Fibroblast of mammary gland (primary cell): Measurements from ENCODE around the gene FILIP1L.

Experiments used
- DNase-seq: peaks from one replicate; pipeline ENCODE4 v3.0.0-alpha.2; 2010; ENCODE audit warnings: low read depth
- H3K4me3 ChIP-seq: 2 replicates; pipeline ENCODE4 v1.5.1; 2011; ENCODE audit warnings: low read depth, mild to moderate bottlenecking, low read length, moderate library complexity; ENCODE audit not compliant: control insufficient read depth
- CTCF ChIP-seq: conservative IDR thresholded peaks from 2 replicates; pipeline ENCODE4 v1.5.1; 2011; ENCODE audit warnings: low read depth, low read length, inconsistent platforms; ENCODE audit not compliant: control insufficient read depth, insufficient read depth

FILIP1L gene

GRCh38 chr3:100008081-100008698 lies 106.1 kb downstream of the FILIP1L start:
- no peak for DNase-seq
- TF ChIP-seq CTCF: no peak
- no peak overlapping the region for H3K4me3 ChIP-seq

GRCh38 chr3:100007313-100007712 lies 107.0 kb downstream of the FILIP1L start:
- DNase-seq: no peak
- no peak for TF ChIP-seq CTCF
- H3K4me3 ChIP-seq: no peak overlapping the region

GRCh38 chr3:100006570-100007271 lies 107.6 kb downstream of the FILIP1L start:
- TF ChIP-seq CTCF: peak; percentile 21
- peak; percentile 53 for DNase-seq
- H3K4me3 ChIP-seq: no peak overlapping the region

- TF ChIP-seq CTCF: no peak
- H3K4me3 ChIP-seq: no peak overlapping the region
- DNase-seq: no peak
Observed at GRCh38 chr3:100005665-100006393, 108.5 kb downstream of the FILIP1L start.

GRCh38 chr3:100004931-100005330 lies 109.4 kb downstream of the FILIP1L start:
- no peak overlapping the region for H3K4me3 ChIP-seq
- DNase-seq: no peak
- no peak for TF ChIP-seq CTCF

GRCh38 chr3:100003609-100004503 lies 110.4 kb downstream of the FILIP1L start:
- H3K4me3 ChIP-seq: no peak overlapping the region
- TF ChIP-seq CTCF: no peak
- DNase-seq: no peak
